Osteoblast (primary cell): ENCODE measurements around the gene SLC48A1. TPM values are rescaled to one million over a fixed set of nuclear protein-coding genes. Genes with fewer than 3 reads are reported as not detected.

Experiments used
- DNase-seq: peaks from one replicate; pipeline ENCODE4 v3.0.0; 2011; ENCODE audit warnings: low spot score, mixed read lengths; ENCODE audit not compliant: insufficient read length; ENCODE audit errors: missing footprints
- H2AFZ ChIP-seq: 2 replicates; pipeline ENCODE4 v1.6.0; 2011; ENCODE audit warnings: mild to moderate bottlenecking, low read length
- H3K27ac ChIP-seq: 2 replicates; pipeline ENCODE4 v1.5.1; 2011; ENCODE audit warnings: mild to moderate bottlenecking, low read depth, low read length, moderate library complexity
- H3K27me3 ChIP-seq: 2 replicates; pipeline ENCODE4 v1.6.0; 2012; ENCODE audit warnings: mild to moderate bottlenecking, control low read depth, inconsistent platforms, low read length, moderate library complexity; ENCODE audit not compliant: insufficient read depth
- H3K36me3 ChIP-seq: 2 replicates; pipeline ENCODE4 v1.5.1; 2011; ENCODE audit warnings: mild to moderate bottlenecking, low read length, control low read depth, moderate library complexity; ENCODE audit not compliant: insufficient read depth
- H3K4me1 ChIP-seq: 2 replicates; pipeline ENCODE4 v1.5.1; 2011; ENCODE audit warnings: mild to moderate bottlenecking, low read length, control low read depth, moderate library complexity; ENCODE audit not compliant: insufficient read depth
- H3K4me2 ChIP-seq: 2 replicates; pipeline ENCODE4 v1.6.0; 2011; ENCODE audit warnings: mild to moderate bottlenecking, low read length; ENCODE audit not compliant: insufficient read depth
- H3K4me3 ChIP-seq: fragments of 200-600 bp; sonication (generic); 3 replicates; pipeline ENCODE4 v1.5.1; 2012; ENCODE audit warnings: mild to moderate bottlenecking, low read length, inconsistent platforms; ENCODE audit not compliant: insufficient read depth
- H3K79me2 ChIP-seq: 2 replicates; pipeline ENCODE4 v1.6.0; 2012; ENCODE audit warnings: mild to moderate bottlenecking, low read length, control low read depth, inconsistent platforms; ENCODE audit not compliant: insufficient read depth
- H3K9me3 ChIP-seq: 2 replicates; pipeline ENCODE4 v1.5.1; 2011; ENCODE audit warnings: low read depth, low read length, control low read depth
- H4K20me1 ChIP-seq: 2 replicates; pipeline ENCODE4 v1.6.0; 2012; ENCODE audit warnings: mild to moderate bottlenecking, low read length, control low read depth; ENCODE audit not compliant: insufficient read depth
- total RNA-seq: library from RNA; depleted of rRNA; stranded (reverse); fragments of >200 nt; gene quantifications from 2 replicates; pipeline ENCODE4 v1.2.3, GENCODE V29; 2012
- TF ChIP-seq, protein P1 (sequence below): IDR thresholded peaks from 2 replicates; pipeline ENCODE4 v1.5.1; 2011; ENCODE audit warnings: mild to moderate bottlenecking, low read depth, low read length, moderate library complexity; ENCODE audit errors: extremely low read depth

SLC48A1 gene
- total RNA-seq, 1 donor = 19.2 TPM

DNA sequence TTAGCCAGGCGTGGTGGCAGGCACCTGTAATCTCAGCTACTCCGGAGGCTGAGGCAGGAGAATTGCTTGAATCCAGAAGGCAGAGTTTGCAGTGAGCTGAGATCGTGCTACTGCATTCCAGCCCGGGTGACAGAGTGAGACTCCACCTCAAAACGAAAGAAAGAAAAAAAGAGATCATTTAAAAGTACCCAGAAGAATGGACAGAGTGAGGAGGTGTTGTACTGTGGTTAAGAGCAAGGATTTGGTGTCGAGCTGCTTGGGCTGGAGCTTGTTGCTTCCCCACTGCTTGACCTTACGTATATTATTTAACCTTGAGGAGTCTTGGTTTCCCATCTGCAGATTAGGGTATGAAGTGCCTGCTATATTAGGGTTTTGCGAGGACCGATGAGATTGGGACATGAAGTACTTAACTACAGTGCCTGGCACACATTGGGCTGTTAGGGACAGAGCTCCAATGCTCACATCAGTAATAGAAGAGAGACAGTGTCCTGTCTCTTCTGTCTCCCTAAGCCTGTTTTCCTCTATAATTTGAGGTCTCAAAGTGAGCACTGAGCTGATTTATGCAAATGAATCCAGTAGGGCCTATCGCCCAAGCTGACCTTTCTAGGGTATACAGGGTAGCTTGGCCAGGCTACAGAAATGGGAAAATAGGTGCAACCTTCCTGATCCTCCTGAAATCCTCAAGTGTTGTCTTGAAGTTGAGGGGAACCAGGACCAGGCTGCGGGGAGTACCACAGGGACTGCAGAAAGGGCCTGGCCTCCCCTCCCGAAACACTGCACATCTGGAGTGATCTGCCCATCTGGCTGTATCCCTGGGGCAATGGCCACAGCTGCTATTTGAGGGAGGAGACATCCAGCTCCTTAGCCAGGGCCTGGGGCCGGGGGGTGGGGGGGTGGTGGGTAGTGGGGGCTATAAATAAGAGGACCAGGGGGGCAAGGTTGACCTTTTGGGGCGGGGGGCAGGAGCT lies 55.3 kb downstream of the SLC48A1 start:
- peaks cover 15% of the 10 kb centered on the region for H3K4me1 ChIP-seq
- H3K79me2 ChIP-seq = no peaks in the 10 kb centered on the region
- no peaks in the 10 kb centered on the region for H3K36me3 ChIP-seq
- H3K27me3 ChIP-seq = no peaks in the 10 kb centered on the region
- DNase-seq = peak; percentile 77
- no peak overlapping the region for H3K4me2 ChIP-seq
- no peak overlapping the region for H3K27ac ChIP-seq
- H3K4me3 ChIP-seq = no peak overlapping the region
- H2AFZ ChIP-seq = peak overlapping the region; percentile 76
- TF ChIP-seq, protein P1, sequence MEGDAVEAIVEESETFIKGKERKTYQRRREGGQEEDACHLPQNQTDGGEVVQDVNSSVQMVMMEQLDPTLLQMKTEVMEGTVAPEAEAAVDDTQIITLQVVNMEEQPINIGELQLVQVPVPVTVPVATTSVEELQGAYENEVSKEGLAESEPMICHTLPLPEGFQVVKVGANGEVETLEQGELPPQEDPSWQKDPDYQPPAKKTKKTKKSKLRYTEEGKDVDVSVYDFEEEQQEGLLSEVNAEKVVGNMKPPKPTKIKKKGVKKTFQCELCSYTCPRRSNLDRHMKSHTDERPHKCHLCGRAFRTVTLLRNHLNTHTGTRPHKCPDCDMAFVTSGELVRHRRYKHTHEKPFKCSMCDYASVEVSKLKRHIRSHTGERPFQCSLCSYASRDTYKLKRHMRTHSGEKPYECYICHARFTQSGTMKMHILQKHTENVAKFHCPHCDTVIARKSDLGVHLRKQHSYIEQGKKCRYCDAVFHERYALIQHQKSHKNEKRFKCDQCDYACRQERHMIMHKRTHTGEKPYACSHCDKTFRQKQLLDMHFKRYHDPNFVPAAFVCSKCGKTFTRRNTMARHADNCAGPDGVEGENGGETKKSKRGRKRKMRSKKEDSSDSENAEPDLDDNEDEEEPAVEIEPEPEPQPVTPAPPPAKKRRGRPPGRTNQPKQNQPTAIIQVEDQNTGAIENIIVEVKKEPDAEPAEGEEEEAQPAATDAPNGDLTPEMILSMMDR = no peak
- H3K9me3 ChIP-seq = no peaks in the 10 kb centered on the region
- no peaks in the 10 kb centered on the region for H4K20me1 ChIP-seq

DNA sequence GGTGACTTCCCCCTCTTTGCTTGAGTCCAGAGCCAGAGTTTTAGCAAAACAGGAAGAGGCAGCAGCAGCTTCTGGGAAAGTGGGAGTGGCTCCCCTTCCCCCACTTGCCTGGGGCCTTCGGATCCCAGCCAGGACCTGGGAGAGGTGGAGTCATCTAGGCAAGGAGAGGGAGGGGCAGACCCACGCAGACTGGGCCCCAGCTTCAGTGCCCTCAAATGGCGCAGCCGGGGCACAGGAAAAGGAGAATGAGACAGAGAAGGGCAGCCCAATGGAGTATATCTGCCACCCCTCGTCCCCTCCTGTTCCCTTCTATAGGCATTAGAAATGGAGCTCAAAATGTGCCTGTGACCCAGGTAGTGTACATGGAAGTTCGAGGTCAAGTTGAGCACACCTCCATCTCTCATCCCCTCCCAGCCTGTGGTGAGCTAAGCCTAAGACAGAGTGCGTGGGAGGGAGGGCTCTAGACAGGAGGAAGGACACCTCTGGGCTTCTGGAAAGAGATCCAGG lies 56.0 kb downstream of the SLC48A1 start:
- Histone ChIP-seq H3K4me1 (peaks cover 14% of the 10 kb centered on the region), H3K27me3 (no peaks in the 10 kb centered on the region), H3K27ac (no peak overlapping the region), H3K9me3 (no peaks in the 10 kb centered on the region), H3K4me3 (no peak overlapping the region), H3K36me3 (no peaks in the 10 kb centered on the region), H4K20me1 (no peaks in the 10 kb centered on the region), H2AFZ (peak overlapping the region; percentile 76), H3K79me2 (no peaks in the 10 kb centered on the region), H3K4me2 (peak overlapping the region; percentile 40)
- DNase-seq = peak; percentile 92
- TF ChIP-seq, protein P1 = no peak

DNA sequence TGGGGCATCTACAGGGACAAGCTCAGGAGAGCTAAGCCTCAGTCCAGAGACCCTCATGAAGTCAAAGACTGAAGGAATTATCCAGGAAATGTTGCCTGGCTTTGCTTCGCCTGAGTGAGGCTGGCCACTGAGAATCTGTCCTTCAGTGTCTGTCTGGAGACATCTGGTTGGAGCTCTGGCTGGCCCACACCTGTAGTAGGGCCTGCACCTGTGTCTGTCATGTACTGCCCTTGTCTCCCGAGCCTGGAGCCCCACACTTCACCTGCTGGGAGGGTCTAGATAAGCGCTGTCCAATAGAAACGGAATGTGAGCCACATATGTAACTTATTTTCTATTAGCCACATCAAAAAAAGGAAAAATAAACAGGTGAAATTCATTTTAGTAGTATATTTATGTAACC lies 56.5 kb downstream of the SLC48A1 start:
- DNase-seq = peak; percentile 70
- no peaks in the 10 kb centered on the region for H3K27me3 ChIP-seq
- no peak overlapping the region for H3K4me2 ChIP-seq
- H3K79me2 ChIP-seq = no peaks in the 10 kb centered on the region
- no peak overlapping the region for H3K27ac ChIP-seq
- H3K9me3 ChIP-seq = no peaks in the 10 kb centered on the region
- H2AFZ ChIP-seq = no peak overlapping the region
- no peaks in the 10 kb centered on the region for H3K36me3 ChIP-seq
- TF ChIP-seq, protein P1 = no peak
- no peak overlapping the region for H3K4me3 ChIP-seq
- H3K4me1 ChIP-seq = peaks cover 14% of the 10 kb centered on the region
- H4K20me1 ChIP-seq = no peaks in the 10 kb centered on the region

Other genes with a start within 250 kb of the SLC48A1 start
- 15.6 and 17.1 TPM in 2 replicates for gene RPAP3, start 67.2 kb upstream of the SLC48A1 start, total RNA-seq
- not detected in 2 replicates for gene ENDOU, start 47.7 kb upstream of the SLC48A1 start, total RNA-seq
- gene RAPGEF3, start 14.4 kb upstream of the SLC48A1 start, total RNA-seq = 3.5 and 4.3 TPM in 2 replicates
- 39.8 and 41.3 TPM in 2 replicates for gene HDAC7, start 46.7 kb downstream of the SLC48A1 start, total RNA-seq
- gene VDR, start 131.8 kb downstream of the SLC48A1 start, total RNA-seq = 30.4 and 32.2 TPM in 2 replicates
- 57.5 and 58.3 TPM in 2 replicates for gene TMEM106C, start 190.4 kb downstream of the SLC48A1 start, total RNA-seq
- gene COL2A1, start 231.2 kb downstream of the SLC48A1 start, total RNA-seq = under 0.01 TPM in 2 replicates